GM19239 (cell line): ENCODE data around the gene LMX1B.

ENCODE experiments used
- DNase-seq: peaks from one replicate; pipeline ENCODE4 v3.0.0; 2011; ENCODE audit warnings: low spot score; ENCODE audit not compliant: insufficient read length
- FAIRE-seq: peaks from 2 replicates; lab custom pipeline; 2011; peaks lifted over from hg19 to GRCh38; lab: Jason Lieb, UNC

LMX1B gene

GRCh38 chr9:126690431-126691051, 76.8 kb downstream of the LMX1B start:
- FAIRE-seq, result no peak
- DNase-seq, result peak; percentile 81

- DNase-seq (no peak), FAIRE-seq (no peak)
These were observed 78.5 kb downstream of the LMX1B start for GRCh38 chr9:126692041-126692758.

GRCh38 chr9:126692759-126693427, 79.2 kb downstream of the LMX1B start:
- FAIRE-seq, result no peak
- DNase-seq, result no peak

- FAIRE-seq, result no peak
- no peak for DNase-seq
These were observed 79.8 kb downstream of the LMX1B start for GRCh38 chr9:126693428-126693944.

GRCh38 chr9:126694206-126695081, 80.7 kb downstream of the LMX1B start:
- FAIRE-seq (no peak), DNase-seq (no peak)

- no peak for FAIRE-seq
- DNase-seq, result no peak
These were observed 81.5 kb downstream of the LMX1B start for GRCh38 chr9:126695186-126695585.

- FAIRE-seq, result no peak
- no peak for DNase-seq
These were observed 82.1 kb downstream of the LMX1B start for GRCh38 chr9:126695701-126696400.

GRCh38 chr9:126696401-126697145, 82.8 kb downstream of the LMX1B start:
- no peak for DNase-seq
- no peak for FAIRE-seq

GRCh38 chr9:126697330-126697729, 83.6 kb downstream of the LMX1B start:
- FAIRE-seq (no peak), DNase-seq (no peak)

GRCh38 chr9:126698251-126698650, 84.5 kb downstream of the LMX1B start:
- DNase-seq, result no peak
- no peak for FAIRE-seq

- no peak for FAIRE-seq
- DNase-seq, result no peak
These were observed 85.0 kb downstream of the LMX1B start for GRCh38 chr9:126698756-126699155.

- DNase-seq, result no peak
- no peak for FAIRE-seq
These were observed 85.7 kb downstream of the LMX1B start for GRCh38 chr9:126699401-126699881.

- no peak for DNase-seq
- no peak for FAIRE-seq
These were observed 86.6 kb downstream of the LMX1B start for GRCh38 chr9:126700296-126700695.

GRCh38 chr9:126700903-126701812, 87.4 kb downstream of the LMX1B start:
- DNase-seq, result no peak
- FAIRE-seq, result no peak

- peak; percentile 2 for DNase-seq
- no peak for FAIRE-seq
These were observed 88.0 kb downstream of the LMX1B start for GRCh38 chr9:126701813-126702140.

- FAIRE-seq (no peak), DNase-seq (peak; percentile 33)
These were observed 88.6 kb downstream of the LMX1B start for GRCh38 chr9:126702151-126703001.
